Measurements from ENCODE around the gene AKAP11.
A peak's percentile ranks its signal among the peaks of the same experiment; 100 is the strongest.
"Not testable (repeated sequence)": the region's sequence is repeated elsewhere in the genome, so short reads cannot be mapped to it uniquely, and the experiment has no call there.

AKAP11 gene

GRCh38 chr13:42272115-42272803 lies at the start of gene AKAP11:
TSS of gene AKAP11 (plus strand) at chr13:42272152. CDS start at chr13:42286349, 14,197 bp downstream.
- DNase-seq: peak; percentile 69

- no peak for DNase-seq
These were observed 48.3 kb upstream of the AKAP11 start for GRCh38 chr13:42223681-42224080.

- peak; percentile 41 for DNase-seq
These were observed 46.9 kb upstream of the AKAP11 start for GRCh38 chr13:42225051-42225450.

- DNase-seq: not testable (repeated sequence)
These were observed 45.2 kb upstream of the AKAP11 start for GRCh38 chr13:42226759-42227158.

GRCh38 chr13:42228527-42228926 lies 43.4 kb upstream of the AKAP11 start:
- no peak for DNase-seq

GRCh38 chr13:42229287-42229686 lies 42.7 kb upstream of the AKAP11 start:
- no peak for DNase-seq

GRCh38 chr13:42232671-42233070 lies 39.3 kb upstream of the AKAP11 start:
- DNase-seq: no peak

GRCh38 chr13:42233726-42234125 lies 38.2 kb upstream of the AKAP11 start:
- DNase-seq: no peak

- no peak for DNase-seq
These were observed 32.8 kb upstream of the AKAP11 start for GRCh38 chr13:42239161-42239560.

- DNase-seq: no peak
These were observed 32.3 kb upstream of the AKAP11 start for GRCh38 chr13:42239644-42240043.

- DNase-seq: peak; percentile 74
These were observed 25.4 kb upstream of the AKAP11 start for GRCh38 chr13:42246541-42246940.

GRCh38 chr13:42247883-42248282 lies 24.1 kb upstream of the AKAP11 start:
- DNase-seq: no peak

GRCh38 chr13:42255886-42256285 lies 16.1 kb upstream of the AKAP11 start:
- DNase-seq: no peak

GRCh38 chr13:42258747-42259146 lies 13.2 kb upstream of the AKAP11 start:
- DNase-seq: no peak

GRCh38 chr13:42259515-42259914 lies 12.4 kb upstream of the AKAP11 start:
- DNase-seq: peak; percentile 78

- peak; percentile 66 for DNase-seq
These were observed 10.9 kb upstream of the AKAP11 start for GRCh38 chr13:42260903-42261654.

- DNase-seq: no peak
These were observed 5.5 kb upstream of the AKAP11 start for GRCh38 chr13:42266473-42266872.

- no peak for DNase-seq
These were observed 1.6 kb upstream of the AKAP11 start for GRCh38 chr13:42270160-42270856.

GRCh38 chr13:42270857-42271215 lies 1.1 kb upstream of the AKAP11 start:
- no peak for DNase-seq

GRCh38 chr13:42271337-42272114 lies 426 bp upstream of the AKAP11 start:
- DNase-seq: peak; percentile 99

- peak; percentile 53 for DNase-seq
These were observed 838 bp downstream of the AKAP11 start for GRCh38 chr13:42272804-42273175.

- no peak for DNase-seq
These were observed 2.6 kb downstream of the AKAP11 start for GRCh38 chr13:42274386-42275097.

All from OCI-M1 (cell line).